HL-60 (cell line): ENCODE data around the gene TRPC4AP.

Source experiments
- DNase-seq, 2 experiments: peaks; one replicate each; pipeline ENCODE4 v3.0.0-alpha.2; 2010 to 2020; ENCODE audit warnings: low read depth in 1 of 2, low spot score in 1 of 2
- H3K27ac ChIP-seq: fragments of 250-450 bp; sonication (Bioruptor Pico); replicated peaks from 2 replicates; pipeline ENCODE4 v1.5.1; 2020; ENCODE audit warnings: mild to moderate bottlenecking, moderate library complexity
- H3K27me3 ChIP-seq: fragments of 250-450 bp; sonication (Bioruptor Pico); 2 replicates; pipeline ENCODE4 v1.5.1; 2021; ENCODE audit warnings: mild to moderate bottlenecking, moderate library complexity; ENCODE audit not compliant: insufficient read depth, poor library complexity, severe bottlenecking
- H3K4me3 ChIP-seq: replicated peaks from 2 replicates; pipeline ENCODE4 v1.5.1; 2011; ENCODE audit warnings: mild to moderate bottlenecking, control low read depth, low read length; ENCODE audit not compliant: insufficient read depth
- CTCF ChIP-seq: IDR thresholded peaks from one replicate; pipeline ENCODE4 v1.5.1; 2011; ENCODE audit warnings: low read length, control low read depth, inconsistent platforms; ENCODE audit not compliant: insufficient read depth
- GABPA ChIP-seq: IDR thresholded peaks from 2 replicates; pipeline ENCODE4 v1.6.1; 2012; ENCODE audit warnings: low read depth
- POLR2AphosphoS5 ChIP-seq: IDR thresholded peaks from 2 replicates; pipeline ENCODE4 v1.6.1; 2012; ENCODE audit warnings: low read depth
- REST ChIP-seq: IDR thresholded peaks from 2 replicates; pipeline ENCODE4 v1.6.1; 2012; ENCODE audit warnings: low read depth; ENCODE audit not compliant: insufficient replicate concordance
- SPI1 ChIP-seq: IDR thresholded peaks from 2 replicates; pipeline ENCODE4 v1.6.1; 2012; ENCODE audit warnings: low read depth, mild to moderate bottlenecking, borderline replicate concordance

Gene TRPC4AP

GRCh38 chr20:34983995-34984735 lies 108.4 kb downstream of the TRPC4AP start:
- TF ChIP-seq SPI1: no peak
- no peak for TF ChIP-seq REST
- TF ChIP-seq CTCF: no peak
- TF ChIP-seq POLR2AphosphoS5: no peak
- no peak for TF ChIP-seq GABPA
- H3K27ac ChIP-seq: no peak overlapping the region
- no peaks in the 10 kb centered on the region for H3K27me3 ChIP-seq
- DNase-seq: no peak
- no peak overlapping the region for H3K4me3 ChIP-seq

- H3K27ac ChIP-seq: no peak overlapping the region
- no peaks in the 10 kb centered on the region for H3K27me3 ChIP-seq
- TF ChIP-seq POLR2AphosphoS5 (no peak), REST (no peak), CTCF (no peak), GABPA (no peak), SPI1 (no peak)
- H3K4me3 ChIP-seq: no peak overlapping the region
- no peak for DNase-seq
Observed at GRCh38 chr20:34983089-34983820, 109.4 kb downstream of the TRPC4AP start.

GRCh38 chr20:34982270-34983088 lies 110.1 kb downstream of the TRPC4AP start:
- no peaks in the 10 kb centered on the region for H3K27me3 ChIP-seq
- TF ChIP-seq SPI1: no peak
- no peak for TF ChIP-seq CTCF
- TF ChIP-seq GABPA: no peak
- no peak for TF ChIP-seq POLR2AphosphoS5
- no peak for TF ChIP-seq REST
- no peak overlapping the region for H3K27ac ChIP-seq
- no peak overlapping the region for H3K4me3 ChIP-seq
- DNase-seq: no peak
